Mesendoderm (in vitro differentiated cells): Measurements from ENCODE around the gene ENSA.
A peak's percentile ranks its signal among the peaks of the same experiment; 100 is the strongest.
"Not testable (repeated sequence)": the region's sequence is repeated elsewhere in the genome, so short reads cannot be mapped to it uniquely, and the experiment has no call there.

Source experiments
- DNase-seq: peaks from one replicate; pipeline ENCODE4 v3.0.0; 2013
- H2AK5ac ChIP-seq: 2 replicates; pipeline ENCODE4 v1.6.1; 2013; ENCODE audit warnings: low read length, inconsistent platforms
- H2BK120ac ChIP-seq: 2 replicates; pipeline ENCODE4 v1.6.1; 2013; ENCODE audit warnings: low read depth, mild to moderate bottlenecking, low read length, moderate library complexity, mixed read lengths
- H2BK15ac ChIP-seq: replicated peaks from 2 replicates; pipeline ENCODE4 v1.6.1; 2013; ENCODE audit warnings: low read depth, mild to moderate bottlenecking, moderate library complexity
- H2BK5ac ChIP-seq: 2 replicates; pipeline ENCODE4 v1.6.1; 2013; ENCODE audit warnings: low read length, inconsistent platforms
- H3K18ac ChIP-seq: 2 replicates; pipeline ENCODE4 v1.6.1; 2013; ENCODE audit warnings: mild to moderate bottlenecking, low read length, mixed read lengths
- H3K23ac ChIP-seq: one replicate; pipeline ENCODE4 v1.6.1; 2013; ENCODE audit warnings: low read length
- H3K27ac ChIP-seq: 2 replicates; pipeline ENCODE4 v1.5.1; 2013; ENCODE audit warnings: low read depth, mild to moderate bottlenecking, inconsistent platforms, low read length, moderate library complexity
- H3K27me3 ChIP-seq: 2 replicates; pipeline ENCODE4 v1.6.1; 2013; ENCODE audit warnings: low read length, control low read depth, mild to moderate bottlenecking, inconsistent platforms; ENCODE audit not compliant: insufficient read depth, poor library complexity
- H3K36me3 ChIP-seq: 2 replicates; pipeline ENCODE4 v1.6.1; 2013; ENCODE audit warnings: low read length, inconsistent platforms; ENCODE audit not compliant: control insufficient read depth, insufficient read depth
- H3K4ac ChIP-seq: one replicate; pipeline ENCODE4 v1.6.1; 2013; ENCODE audit warnings: low read depth, mild to moderate bottlenecking, low read length, moderate library complexity
- H3K4me1 ChIP-seq: 2 replicates; pipeline ENCODE4 v1.6.1; 2013; ENCODE audit warnings: low read depth, low read length, inconsistent platforms; ENCODE audit not compliant: control insufficient read depth
- H3K4me2 ChIP-seq: 2 replicates; pipeline ENCODE4 v1.6.1; 2013; ENCODE audit warnings: low read length
- H3K4me3 ChIP-seq: 2 replicates; pipeline ENCODE4 v1.5.1; 2013; ENCODE audit warnings: mild to moderate bottlenecking, low read length
- H3K56ac ChIP-seq: one replicate; pipeline ENCODE4 v1.6.1; 2013; ENCODE audit warnings: low read length
- H3K79me1 ChIP-seq: 2 replicates; pipeline ENCODE4 v1.6.1; 2013; ENCODE audit warnings: low read length, inconsistent platforms
- H3K79me2 ChIP-seq: 2 replicates; pipeline ENCODE4 v1.6.1; 2013; ENCODE audit warnings: mild to moderate bottlenecking, low read length; ENCODE audit not compliant: control insufficient read depth, insufficient read depth
- H3K9ac ChIP-seq: 2 replicates; pipeline ENCODE4 v1.6.1; 2013; ENCODE audit warnings: low read length, inconsistent platforms
- H4K5ac ChIP-seq: one replicate; pipeline ENCODE4 v1.6.1; 2013; ENCODE audit warnings: low read length
- H4K8ac ChIP-seq: one replicate; pipeline ENCODE4 v1.6.1; 2013; ENCODE audit warnings: low read depth, mild to moderate bottlenecking, control low read depth, low read length, moderate library complexity
- WGBS: extraction: QIAGEN DNeasy Blood & Tissue Kit; methylation state at CpG from one replicate; pipeline ENCODE4 v1.1.7; 2013; ENCODE audit warnings: low lambda C conversion rate, missing lambda C conversion rate; ENCODE audit not compliant: insufficient coverage; ENCODE audit errors: extremely low coverage; 5-methylcytosine and 5-hydroxymethylcytosine counted together

ENSA gene

DNA sequence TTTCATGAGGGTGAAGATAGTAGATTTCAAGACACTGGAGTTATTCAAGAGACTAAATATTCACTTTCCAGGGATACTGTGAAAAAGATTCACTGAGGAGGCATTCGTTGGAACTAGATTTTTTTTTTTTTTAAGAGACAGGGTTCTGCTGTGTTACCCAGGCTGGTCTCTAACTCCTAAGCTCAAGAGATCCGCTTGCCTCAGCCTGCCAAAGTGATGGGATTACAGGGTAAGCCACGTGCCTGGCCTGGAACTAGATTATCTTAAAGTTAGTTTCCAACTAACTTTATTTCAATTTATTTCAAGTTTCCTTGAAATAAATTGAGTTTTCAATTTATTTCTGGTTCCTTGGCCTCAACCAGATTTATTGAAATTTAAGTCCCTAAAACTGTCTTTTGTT, 25.7 kb downstream of the ENSA start:
- H3K79me2 ChIP-seq = no peaks in the 10 kb centered on the region
- no peak overlapping the region for H2BK5ac ChIP-seq
- no peak overlapping the region for H3K4me3 ChIP-seq
- peaks cover 4% of the 10 kb centered on the region for H3K4me1 ChIP-seq
- no peak overlapping the region for H3K9ac ChIP-seq
- DNase-seq = no peak
- peak overlapping the region; percentile 81 for H3K4ac ChIP-seq
- no CpG with 5 or more reads among the region's 3 CpGs for WGBS
- H3K27me3 ChIP-seq = no peaks in the 10 kb centered on the region
- H3K4me2 ChIP-seq = no peak overlapping the region
- no peaks in the 10 kb centered on the region for H3K36me3 ChIP-seq
- H2BK120ac ChIP-seq = no peak overlapping the region
- H3K23ac ChIP-seq = no peak overlapping the region
- no peak overlapping the region for H3K27ac ChIP-seq
- H4K5ac ChIP-seq = no peak overlapping the region
- H2AK5ac ChIP-seq = no peak overlapping the region
- no peak overlapping the region for H3K18ac ChIP-seq
- H3K56ac ChIP-seq = peak overlapping the region; percentile 2
- H2BK15ac ChIP-seq = peak overlapping the region; percentile 76
- H4K8ac ChIP-seq = no peak overlapping the region
- peaks cover 2% of the 10 kb centered on the region for H3K79me1 ChIP-seq

DNA sequence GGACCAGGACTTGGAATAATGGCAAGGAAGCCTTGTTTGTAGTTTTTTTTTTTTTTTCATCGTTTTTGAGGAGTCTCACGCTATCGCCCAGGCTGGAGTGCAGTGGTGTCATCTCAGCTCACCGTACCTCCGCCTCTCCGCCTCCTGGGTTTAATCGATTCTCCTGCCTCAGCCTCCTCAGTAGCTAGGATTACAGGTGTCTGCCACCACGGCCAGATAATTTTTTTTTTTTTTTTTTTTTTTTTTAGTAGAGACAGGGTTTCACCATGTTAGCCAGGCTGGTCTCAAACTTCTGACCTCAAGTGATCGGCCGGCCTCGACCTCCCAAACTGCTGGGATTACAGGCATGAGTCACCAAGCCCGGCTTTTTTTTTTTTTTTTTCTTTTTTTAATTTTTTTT, 27.0 kb downstream of the ENSA start:
- not testable (repeated sequence) for H3K79me2 ChIP-seq, H2BK15ac ChIP-seq, H3K4me1 ChIP-seq, H3K36me3 ChIP-seq, H3K4ac ChIP-seq, H3K18ac ChIP-seq, DNase-seq, H3K23ac ChIP-seq, H3K27me3 ChIP-seq, H3K27ac ChIP-seq, H3K9ac ChIP-seq, H2AK5ac ChIP-seq, H4K8ac ChIP-seq, H3K79me1 ChIP-seq, H3K4me3 ChIP-seq, H3K4me2 ChIP-seq, H2BK120ac ChIP-seq, H2BK5ac ChIP-seq, H4K5ac ChIP-seq, H3K56ac ChIP-seq
- WGBS = no CpG with 5 or more reads among the region's 12 CpGs

DNA sequence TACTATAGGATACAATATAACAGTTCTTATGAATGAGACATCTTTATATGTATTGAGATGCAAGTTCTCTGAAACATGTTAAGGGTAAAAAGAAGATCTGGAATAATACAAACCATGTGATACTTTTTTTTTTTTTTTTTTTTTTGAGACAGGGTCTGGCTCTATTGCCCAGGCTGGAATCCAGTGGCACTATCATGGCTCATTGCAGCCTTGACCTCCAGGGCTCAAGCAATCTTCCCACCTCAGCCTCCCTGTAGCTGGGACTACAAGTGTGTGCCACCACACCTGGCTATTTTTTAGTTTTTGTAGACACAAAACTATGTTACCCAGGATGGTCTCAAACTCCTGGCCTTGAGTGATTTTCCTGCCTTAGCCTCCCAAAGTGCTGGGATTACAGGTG, 27.9 kb downstream of the ENSA start:
- H3K18ac ChIP-seq = no peak overlapping the region
- H3K27ac ChIP-seq = no peak overlapping the region
- H2BK120ac ChIP-seq = no peak overlapping the region
- H2AK5ac ChIP-seq = no peak overlapping the region
- H3K23ac ChIP-seq = no peak overlapping the region
- no peaks in the 10 kb centered on the region for H3K36me3 ChIP-seq
- no peak for DNase-seq
- H4K5ac ChIP-seq = no peak overlapping the region
- H3K79me1 ChIP-seq = peaks cover 2% of the 10 kb centered on the region
- no peaks in the 10 kb centered on the region for H3K79me2 ChIP-seq
- H2BK5ac ChIP-seq = no peak overlapping the region
- no peak overlapping the region for H3K4me2 ChIP-seq
- no peak overlapping the region for H4K8ac ChIP-seq
- peaks cover 4% of the 10 kb centered on the region for H3K4me1 ChIP-seq
- H3K4ac ChIP-seq = no peak overlapping the region
- no peak overlapping the region for H3K4me3 ChIP-seq
- H2BK15ac ChIP-seq = no peak overlapping the region
- no peak overlapping the region for H3K9ac ChIP-seq
- H3K56ac ChIP-seq = no peak overlapping the region
- no peaks in the 10 kb centered on the region for H3K27me3 ChIP-seq

GRCh38 chr1:150598346-150598745, 31.1 kb downstream of the ENSA start:
- H3K23ac ChIP-seq = not testable (repeated sequence)
- WGBS = no CpG with 5 or more reads among the region's 4 CpGs

DNA sequence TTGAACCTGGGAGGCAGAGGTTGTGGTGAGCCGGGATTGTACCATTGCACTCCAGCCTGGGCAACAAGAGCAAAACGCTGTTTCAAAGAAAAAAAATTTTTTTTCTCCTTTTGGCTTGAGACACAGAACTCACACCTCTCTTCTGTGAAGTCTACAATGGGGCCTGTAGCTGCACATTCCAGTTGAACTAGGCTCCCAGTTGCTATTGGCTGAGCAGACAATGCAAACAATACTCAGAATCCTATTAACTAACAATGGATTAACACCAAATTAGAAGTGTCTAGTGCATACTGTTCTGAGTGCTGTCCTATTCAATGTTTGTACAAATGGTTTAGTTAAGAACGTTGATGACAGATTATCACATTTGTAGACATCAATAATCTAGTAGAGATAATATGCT, 32.4 kb downstream of the ENSA start:
- Histone ChIP-seq H3K27me3 (no peaks in the 10 kb centered on the region), H3K4me3 (no peak overlapping the region), H2BK15ac (no peak overlapping the region), H3K36me3 (no peaks in the 10 kb centered on the region), H3K4me2 (no peak overlapping the region), H3K4ac (no peak overlapping the region), H3K4me1 (no peaks in the 10 kb centered on the region), H3K18ac (no peak overlapping the region), H3K23ac (no peak overlapping the region), H4K8ac (no peak overlapping the region), H3K79me1 (no peaks in the 10 kb centered on the region), H3K9ac (no peak overlapping the region), H3K56ac (no peak overlapping the region), H2AK5ac (no peak overlapping the region), H3K27ac (no peak overlapping the region), H2BK5ac (no peak overlapping the region), H4K5ac (no peak overlapping the region), H3K79me2 (no peaks in the 10 kb centered on the region), H2BK120ac (no peak overlapping the region)
- DNase-seq = peak; percentile 25
- no CpG with 5 or more reads among the region's 3 CpGs for WGBS

More at GRCh38 chr1:150598346-150598745, 31.1 kb downstream of the ENSA start:
- DNase-seq, H3K79me1 ChIP-seq, H3K56ac ChIP-seq, H3K36me3 ChIP-seq, H3K27ac ChIP-seq, H3K4me1 ChIP-seq, H3K18ac ChIP-seq, H3K79me2 ChIP-seq, H2BK15ac ChIP-seq, H3K27me3 ChIP-seq, H4K8ac ChIP-seq, H3K4me2 ChIP-seq, H2BK120ac ChIP-seq, H3K4ac ChIP-seq, H2BK5ac ChIP-seq, H4K5ac ChIP-seq, H3K9ac ChIP-seq, H2AK5ac ChIP-seq, H3K4me3 ChIP-seq: not testable (repeated sequence)

- H3K4ac ChIP-seq = no peak overlapping the region
These were observed 33.1 kb downstream of the ENSA start for GRCh38 chr1:150596095-150596892.

More at GRCh38 chr1:150596095-150596892, 33.1 kb downstream of the ENSA start:
- H3K79me1 ChIP-seq = no peaks in the 10 kb centered on the region
- H4K8ac ChIP-seq = no peak overlapping the region
- no peak overlapping the region for H3K9ac ChIP-seq
- no peaks in the 10 kb centered on the region for H3K36me3 ChIP-seq
- no peaks in the 10 kb centered on the region for H3K79me2 ChIP-seq
- no peak overlapping the region for H3K27ac ChIP-seq
- H3K56ac ChIP-seq = no peak overlapping the region
- no peak overlapping the region for H3K18ac ChIP-seq
- H3K4me2 ChIP-seq = no peak overlapping the region
- no peak overlapping the region for H2BK5ac ChIP-seq
- H2BK15ac ChIP-seq = no peak overlapping the region
- no CpG with 5 or more reads among the region's 7 CpGs for WGBS
- no peak overlapping the region for H2AK5ac ChIP-seq
- no peak for DNase-seq
- no peak overlapping the region for H3K23ac ChIP-seq
- no peaks in the 10 kb centered on the region for H3K4me1 ChIP-seq
- no peak overlapping the region for H2BK120ac ChIP-seq
- no peak overlapping the region for H4K5ac ChIP-seq
- no peaks in the 10 kb centered on the region for H3K27me3 ChIP-seq
- H3K4me3 ChIP-seq = no peak overlapping the region
